GM12878 (cell line): ENCODE results near the gene GZF1. TPM values are rescaled to one million over a fixed set of nuclear protein-coding genes. Genes with fewer than 3 reads are reported as not detected.

Experiments used
- ATAC-seq: fragments of 200-7000 bp; cut with Tn5 transposase; 3 replicates; pipeline ENCODE4 v1.9.1; 2020; ENCODE audit warnings: mild to moderate bottlenecking, moderate library complexity
- BruUV-seq: library from RNA; stranded (reverse); fragments of 400-500 nt; replicated peaks from 2 replicates; lab custom pipeline; 2021; lab: Mats Ljungman, UMichigan
- CTCF ChIA-PET: fragments of 300-600 bp; sonication (Branson Sonifier 250); formaldehyde crosslinking; extraction: SDS; loops from one replicate; lab custom pipeline; 2021; ENCODE audit warnings: inconsistent platforms; lab: Yijun Ruan, JAX
- POLR2A ChIA-PET: fragments of 350-600 bp; formaldehyde crosslinking; extraction: SDS; loops from one replicate; lab custom pipeline; 2021; ENCODE audit warnings: inconsistent platforms; lab: Charles Lee
- RAD21 ChIA-PET: fragments of 300-600 bp; sonication (Branson Sonifier 250); formaldehyde crosslinking; loops from one replicate; lab custom pipeline; 2023; ENCODE audit warnings: antibody characterized with exemption; ENCODE audit not compliant: unreplicated experiment; lab: Charles Lee
- SMC1A ChIA-PET: fragments of 300-600 bp; sonication (Branson Sonifier 250); formaldehyde crosslinking; loops from one replicate; lab custom pipeline; 2023; ENCODE audit not compliant: unreplicated experiment, uncharacterized antibody; lab: Charles Lee
- DNase-seq: peaks from one replicate; pipeline ENCODE4 v3.0.0-alpha.2; 2011; ENCODE audit warnings: low read depth, low spot score
- FAIRE-seq: peaks from 3 replicates; lab custom pipeline; 2011; peaks lifted over from hg19 to GRCh38; lab: Jason Lieb, UNC
- H2AFZ ChIP-seq: 2 replicates; pipeline ENCODE4 v1.6.0; 2011; ENCODE audit warnings: low read depth, low read length, control low read depth; ENCODE audit not compliant: control insufficient read depth
- H3K27ac ChIP-seq: 2 replicates; pipeline ENCODE4 v1.5.1; 2011; ENCODE audit warnings: control low read depth; ENCODE audit not compliant: control insufficient read depth, insufficient read depth
- H3K27me3 ChIP-seq, 2 experiments: replicated peaks in 1 of 2; 2 replicates each; pipeline versions ENCODE4 v1.6.0 to v1.6.1; 2011; ENCODE audit warnings: low read length in 1 of 2; ENCODE audit not compliant: control insufficient read depth in 2 of 2, insufficient read depth in 2 of 2
- H3K36me3 ChIP-seq, 2 experiments: 2 replicates each; pipeline ENCODE4 v1.5.1; 2011; ENCODE audit warnings: low read length in 1 of 2; ENCODE audit not compliant: control insufficient read depth in 2 of 2, insufficient read depth in 2 of 2
- H3K4me1 ChIP-seq: 2 replicates; pipeline ENCODE4 v1.6.1; 2011; ENCODE audit warnings: mild to moderate bottlenecking, low read length, moderate library complexity, mixed read lengths; ENCODE audit not compliant: control insufficient read depth, insufficient read depth
- H3K4me2 ChIP-seq: 2 replicates; pipeline ENCODE4 v1.6.0; 2011; ENCODE audit warnings: control low read depth; ENCODE audit not compliant: control insufficient read depth, insufficient read depth
- H3K4me3 ChIP-seq: fragments of 200-600 bp; sonication (generic); 2 replicates; pipeline ENCODE4 v1.5.1; 2016
- H3K79me2 ChIP-seq: 2 replicates; pipeline ENCODE4 v1.6.0; 2011; ENCODE audit warnings: low read length; ENCODE audit not compliant: control insufficient read depth, insufficient read depth
- H3K9ac ChIP-seq: 2 replicates; pipeline ENCODE4 v1.8.0; 2011; ENCODE audit warnings: low read length, control low read depth, mixed read lengths; ENCODE audit not compliant: control insufficient read depth, insufficient read depth
- H3K9me3 ChIP-seq: replicated peaks from 3 replicates; pipeline ENCODE4 v1.5.1; 2011; ENCODE audit warnings: mild to moderate bottlenecking, low read length; ENCODE audit not compliant: control insufficient read depth, insufficient read depth
- H4K20me1 ChIP-seq: 2 replicates; pipeline ENCODE4 v1.6.0; 2011; ENCODE audit not compliant: control insufficient read depth, insufficient read depth
- EP300 ChIP-seq, 2 experiments: fragments of 150-350 bp in 1 of 2; IDR thresholded peaks; 2 replicates each; pipeline ENCODE4 v1.6.1; 2011 to 2012; ENCODE audit warnings: low read depth in 2 of 2, low read length in 2 of 2, borderline replicate concordance in 1 of 2, improper control_type of control experiment in 1 of 2, inconsistent platforms in 1 of 2; ENCODE audit not compliant: control insufficient read depth in 1 of 2
- FOXM1 ChIP-seq: IDR thresholded peaks from 2 replicates; pipeline ENCODE4 v1.6.1; 2012; ENCODE audit warnings: low read depth, mild to moderate bottlenecking, inconsistent platforms, low read length, moderate library complexity
- IKZF1 ChIP-seq: fragments of 450-650 bp; conservative IDR thresholded peaks from 2 replicates; pipeline ENCODE4 v1.6.1; 2017; ENCODE audit warnings: antibody characterized with exemption, mild to moderate bottlenecking
- IRF4 ChIP-seq: IDR thresholded peaks from 2 replicates; pipeline ENCODE4 v1.6.1; 2011; ENCODE audit warnings: low read depth, low read length
- LARP7 ChIP-seq: fragments of 450-650 bp; IDR thresholded peaks from 2 replicates; pipeline ENCODE4 v1.6.1; 2017; ENCODE audit warnings: mild to moderate bottlenecking
- NFYB ChIP-seq: IDR thresholded peaks from 2 replicates; pipeline ENCODE4 v1.6.1; 2011; ENCODE audit warnings: low read depth, mild to moderate bottlenecking, low read length, improper control_type of control experiment, moderate library complexity; ENCODE audit not compliant: insufficient read depth
- STAT3 ChIP-seq: IDR thresholded peaks from 2 replicates; pipeline ENCODE4 v1.6.1; 2011; ENCODE audit warnings: low read depth, low read length, improper control_type of control experiment
- in situ Hi-C: fragments of 300-500 bp; cut with MboI; formaldehyde crosslinking; loops from 9 replicates; pipeline ENCODE4 v1.14.3; 2018; ENCODE audit warnings: mixed read lengths
- intact Hi-C: fragments of 100-400 bp; cut with micrococcal nuclease; formaldehyde crosslinking; loops from one replicate; pipeline ENCODE4 v1.14.2; 2022; ENCODE audit not compliant: unreplicated experiment
- polyA plus RNA-seq, 11 experiments: library from polyadenylated mRNA; depleted of rRNA in 4 of 11; unstranded in 6 of 11; stranded (reverse) in 5 of 11; fragments of >200 nt; fragmentation: Nextera tagmentation in 4 of 11; fragmentation: Illumina TruSeq in 1 of 11; extraction: Ambion mirVana in 4 of 11; extraction: Trizol in 1 of 11; gene quantifications; 1 replicate in 1 of 11; 2 replicates in 10 of 11; pipeline versions ENCODE4 v1.2.1 to v1.2.3, GENCODE V29; 2011 to 2016; ENCODE audit warnings: inconsistent platforms in 2 of 11, missing spikeins in 2 of 11, low read depth in 1 of 11
- total RNA-seq, 4 experiments: library from RNA; depleted of rRNA in 3 of 4; stranded (reverse); fragments of >200 nt in 3 of 4; fragmentation: Illumina TruSeq in 1 of 4; extraction: Trizol in 1 of 4; gene quantifications; 2 replicates each; pipeline versions ENCODE4 v1.2.1 to v1.2.3, GENCODE V29; 2013 to 2021
- TF ChIP-seq, protein P1 (sequence below): fragments of 450-650 bp; IDR thresholded peaks from 2 replicates; pipeline ENCODE4 v1.6.1; 2018; ENCODE audit warnings: borderline replicate concordance, mild to moderate bottlenecking; ENCODE audit not compliant: partially characterized antibody
- TF ChIP-seq, protein P2 (sequence below): fragments of 450-650 bp; conservative IDR thresholded peaks from 2 replicates; pipeline ENCODE4 v1.6.1; 2017; ENCODE audit warnings: mild to moderate bottlenecking, moderate library complexity
- TF ChIP-seq, protein P3 (sequence below), 3 experiments: IDR thresholded peaks in 2 of 3; conservative IDR thresholded peaks in 1 of 3; 2 replicates each; pipeline ENCODE4 v1.5.1; 2011; ENCODE audit warnings: low read depth in 3 of 3, low read length in 3 of 3, mild to moderate bottlenecking in 3 of 3, control low read depth in 2 of 3, moderate library complexity in 2 of 3, inconsistent platforms in 1 of 3, mixed read lengths in 1 of 3; ENCODE audit not compliant: control insufficient read depth in 2 of 3, insufficient read depth in 1 of 3; ENCODE audit errors: extremely low read depth in 1 of 3
- TF ChIP-seq, protein P4 (sequence below): fragments of 450-650 bp; IDR thresholded peaks from 2 replicates; pipeline ENCODE4 v1.6.1; 2014; ENCODE audit warnings: mild to moderate bottlenecking
- TF ChIP-seq, protein P5 (sequence below): fragments of 150-350 bp; IDR thresholded peaks from 2 replicates; pipeline ENCODE4 v1.6.1; 2014; ENCODE audit warnings: mild to moderate bottlenecking, low read depth, low read length
- TF ChIP-seq, protein P6 (sequence below): IDR thresholded peaks from 2 replicates; pipeline ENCODE4 v1.6.1; 2011; ENCODE audit warnings: borderline replicate concordance, low read depth, mild to moderate bottlenecking, moderate library complexity, mixed read lengths, low read length; ENCODE audit not compliant: insufficient read depth; ENCODE audit errors: extremely low read length

Gene GZF1
- total and polyA plus RNA-seq, 10 of the 15 experiments (the other 5 are each of a cell fraction or from before 2014, with no cell fraction given): 2.2 to 19.5 (median 9.7) TPM

DNA sequence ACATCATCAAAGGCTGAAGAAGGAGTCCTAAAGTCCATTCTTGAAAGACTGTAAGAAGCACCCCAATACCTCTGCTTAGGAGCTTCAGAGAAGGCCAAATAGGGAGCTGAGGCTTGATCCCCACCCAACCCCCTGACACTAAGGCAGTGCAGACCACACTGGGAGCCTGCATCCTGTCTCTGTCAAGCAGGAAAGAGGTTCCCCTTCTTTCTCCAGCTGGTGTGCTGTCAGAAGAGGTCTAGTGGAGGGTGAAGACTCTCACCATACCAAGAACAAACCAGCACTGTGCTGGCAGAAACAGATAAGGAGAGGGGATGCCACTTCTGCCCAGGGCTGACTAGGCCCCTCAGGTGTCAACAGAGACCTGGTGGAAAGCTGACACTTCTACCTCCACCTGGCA lies 19.9 kb downstream of the GZF1 start:
- intact Hi-C loops: no loop called here
- CTCF ChIA-PET: interaction anchor here (0.7 to 1.2 kb wide), 2 partner anchors 11 to 40 kb away, joined by 3 read pairs; partner anchors contain the start of gene NAPB
- TF ChIP-seq, protein P1, sequence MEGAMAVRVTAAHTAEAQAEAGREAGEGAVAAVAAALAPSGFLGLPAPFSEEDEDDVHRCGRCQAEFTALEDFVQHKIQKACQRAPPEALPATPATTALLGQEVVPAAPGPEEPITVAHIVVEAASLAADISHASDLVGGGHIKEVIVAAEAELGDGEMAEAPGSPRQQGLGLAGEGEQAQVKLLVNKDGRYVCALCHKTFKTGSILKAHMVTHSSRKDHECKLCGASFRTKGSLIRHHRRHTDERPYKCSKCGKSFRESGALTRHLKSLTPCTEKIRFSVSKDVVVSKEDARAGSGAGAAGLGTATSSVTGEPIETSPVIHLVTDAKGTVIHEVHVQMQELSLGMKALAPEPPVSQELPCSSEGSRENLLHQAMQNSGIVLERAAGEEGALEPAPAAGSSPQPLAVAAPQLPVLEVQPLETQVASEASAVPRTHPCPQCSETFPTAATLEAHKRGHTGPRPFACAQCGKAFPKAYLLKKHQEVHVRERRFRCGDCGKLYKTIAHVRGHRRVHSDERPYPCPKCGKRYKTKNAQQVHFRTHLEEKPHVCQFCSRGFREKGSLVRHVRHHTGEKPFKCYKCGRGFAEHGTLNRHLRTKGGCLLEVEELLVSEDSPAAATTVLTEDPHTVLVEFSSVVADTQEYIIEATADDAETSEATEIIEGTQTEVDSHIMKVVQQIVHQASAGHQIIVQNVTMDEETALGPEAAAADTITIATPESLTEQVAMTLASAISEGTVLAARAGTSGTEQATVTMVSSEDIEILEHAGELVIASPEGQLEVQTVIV: no peak
- TF ChIP-seq EP300 (IDR thresholded peaks at IDR 0.05; ENCODE audit: borderline replicate concordance in 1 of 2, control insufficient read depth in 1 of 2, low read depth in 2 of 2, low read length in 2 of 2) (no peak), IKZF1 (no peak), FOXM1 (no peak), LARP7 (no peak), NFYB (no peak), IRF4 (no peak), STAT3 (no peak)
- TF ChIP-seq, protein P2, sequence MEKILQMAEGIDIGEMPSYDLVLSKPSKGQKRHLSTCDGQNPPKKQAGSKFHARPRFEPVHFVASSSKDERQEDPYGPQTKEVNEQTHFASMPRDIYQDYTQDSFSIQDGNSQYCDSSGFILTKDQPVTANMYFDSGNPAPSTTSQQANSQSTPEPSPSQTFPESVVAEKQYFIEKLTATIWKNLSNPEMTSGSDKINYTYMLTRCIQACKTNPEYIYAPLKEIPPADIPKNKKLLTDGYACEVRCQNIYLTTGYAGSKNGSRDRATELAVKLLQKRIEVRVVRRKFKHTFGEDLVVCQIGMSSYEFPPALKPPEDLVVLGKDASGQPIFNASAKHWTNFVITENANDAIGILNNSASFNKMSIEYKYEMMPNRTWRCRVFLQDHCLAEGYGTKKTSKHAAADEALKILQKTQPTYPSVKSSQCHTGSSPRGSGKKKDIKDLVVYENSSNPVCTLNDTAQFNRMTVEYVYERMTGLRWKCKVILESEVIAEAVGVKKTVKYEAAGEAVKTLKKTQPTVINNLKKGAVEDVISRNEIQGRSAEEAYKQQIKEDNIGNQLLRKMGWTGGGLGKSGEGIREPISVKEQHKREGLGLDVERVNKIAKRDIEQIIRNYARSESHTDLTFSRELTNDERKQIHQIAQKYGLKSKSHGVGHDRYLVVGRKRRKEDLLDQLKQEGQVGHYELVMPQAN: no peak
- TF ChIP-seq, protein P3, sequence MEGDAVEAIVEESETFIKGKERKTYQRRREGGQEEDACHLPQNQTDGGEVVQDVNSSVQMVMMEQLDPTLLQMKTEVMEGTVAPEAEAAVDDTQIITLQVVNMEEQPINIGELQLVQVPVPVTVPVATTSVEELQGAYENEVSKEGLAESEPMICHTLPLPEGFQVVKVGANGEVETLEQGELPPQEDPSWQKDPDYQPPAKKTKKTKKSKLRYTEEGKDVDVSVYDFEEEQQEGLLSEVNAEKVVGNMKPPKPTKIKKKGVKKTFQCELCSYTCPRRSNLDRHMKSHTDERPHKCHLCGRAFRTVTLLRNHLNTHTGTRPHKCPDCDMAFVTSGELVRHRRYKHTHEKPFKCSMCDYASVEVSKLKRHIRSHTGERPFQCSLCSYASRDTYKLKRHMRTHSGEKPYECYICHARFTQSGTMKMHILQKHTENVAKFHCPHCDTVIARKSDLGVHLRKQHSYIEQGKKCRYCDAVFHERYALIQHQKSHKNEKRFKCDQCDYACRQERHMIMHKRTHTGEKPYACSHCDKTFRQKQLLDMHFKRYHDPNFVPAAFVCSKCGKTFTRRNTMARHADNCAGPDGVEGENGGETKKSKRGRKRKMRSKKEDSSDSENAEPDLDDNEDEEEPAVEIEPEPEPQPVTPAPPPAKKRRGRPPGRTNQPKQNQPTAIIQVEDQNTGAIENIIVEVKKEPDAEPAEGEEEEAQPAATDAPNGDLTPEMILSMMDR (IDR thresholded peaks at IDR 0.05 in 2 of 3, conservative IDR thresholded peaks at IDR 0.05 in 1 of 3; ENCODE audit: control insufficient read depth in 2 of 3, extremely low read depth in 1 of 3, insufficient read depth in 1 of 3, low read depth in 3 of 3, low read length in 3 of 3): no peak
- TF ChIP-seq, protein P4, sequence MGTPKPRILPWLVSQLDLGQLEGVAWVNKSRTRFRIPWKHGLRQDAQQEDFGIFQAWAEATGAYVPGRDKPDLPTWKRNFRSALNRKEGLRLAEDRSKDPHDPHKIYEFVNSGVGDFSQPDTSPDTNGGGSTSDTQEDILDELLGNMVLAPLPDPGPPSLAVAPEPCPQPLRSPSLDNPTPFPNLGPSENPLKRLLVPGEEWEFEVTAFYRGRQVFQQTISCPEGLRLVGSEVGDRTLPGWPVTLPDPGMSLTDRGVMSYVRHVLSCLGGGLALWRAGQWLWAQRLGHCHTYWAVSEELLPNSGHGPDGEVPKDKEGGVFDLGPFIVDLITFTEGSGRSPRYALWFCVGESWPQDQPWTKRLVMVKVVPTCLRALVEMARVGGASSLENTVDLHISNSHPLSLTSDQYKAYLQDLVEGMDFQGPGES: no peak
- TF ChIP-seq, protein P5, sequence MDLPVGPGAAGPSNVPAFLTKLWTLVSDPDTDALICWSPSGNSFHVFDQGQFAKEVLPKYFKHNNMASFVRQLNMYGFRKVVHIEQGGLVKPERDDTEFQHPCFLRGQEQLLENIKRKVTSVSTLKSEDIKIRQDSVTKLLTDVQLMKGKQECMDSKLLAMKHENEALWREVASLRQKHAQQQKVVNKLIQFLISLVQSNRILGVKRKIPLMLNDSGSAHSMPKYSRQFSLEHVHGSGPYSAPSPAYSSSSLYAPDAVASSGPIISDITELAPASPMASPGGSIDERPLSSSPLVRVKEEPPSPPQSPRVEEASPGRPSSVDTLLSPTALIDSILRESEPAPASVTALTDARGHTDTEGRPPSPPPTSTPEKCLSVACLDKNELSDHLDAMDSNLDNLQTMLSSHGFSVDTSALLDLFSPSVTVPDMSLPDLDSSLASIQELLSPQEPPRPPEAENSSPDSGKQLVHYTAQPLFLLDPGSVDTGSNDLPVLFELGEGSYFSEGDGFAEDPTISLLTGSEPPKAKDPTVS: no peak
- TF ChIP-seq, protein P6, sequence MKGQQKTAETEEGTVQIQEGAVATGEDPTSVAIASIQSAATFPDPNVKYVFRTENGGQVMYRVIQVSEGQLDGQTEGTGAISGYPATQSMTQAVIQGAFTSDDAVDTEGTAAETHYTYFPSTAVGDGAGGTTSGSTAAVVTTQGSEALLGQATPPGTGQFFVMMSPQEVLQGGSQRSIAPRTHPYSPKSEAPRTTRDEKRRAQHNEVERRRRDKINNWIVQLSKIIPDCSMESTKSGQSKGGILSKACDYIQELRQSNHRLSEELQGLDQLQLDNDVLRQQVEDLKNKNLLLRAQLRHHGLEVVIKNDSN: no peak
- TF ChIP-seq, all 136 proteins: peak for 0
- FAIRE-seq (no peak), ATAC-seq (no peak), DNase-seq (no peak)
- BruUV-seq: no TSS peak
- Histone ChIP-seq H3K4me2 (no peak overlapping the region), H3K36me3 (peaks cover 0 to 9% of the 10 kb centered on the region in 2 experiments; a peak in 3 of 4 replicates), H3K4me1 (no peaks in the 10 kb centered on the region), H3K27me3 (no peaks in the 10 kb centered on the region), H3K4me3 (no peak overlapping the region), H4K20me1 (no peaks in the 10 kb centered on the region), H3K79me2 (no peaks in the 10 kb centered on the region), H3K9ac (no peak overlapping the region), H3K27ac (no peak overlapping the region), H2AFZ (no peak overlapping the region), H3K9me3 (no peaks in the 10 kb centered on the region)
- POLR2A ChIA-PET: interaction anchor here (0.6 kb wide), 1 partner anchor 726 kb away, joined by 3 read pairs; no protein-coding TSS in a partner anchor
- in situ Hi-C loops: no loop called here
- SMC1A ChIA-PET: no interaction called here
- RAD21 ChIA-PET: no interaction called here
